Measurements from ENCODE around the gene DDC.
A peak's percentile ranks its signal among the peaks of the same experiment; 100 is the strongest.
"Not testable (repeated sequence)": the region's sequence is repeated elsewhere in the genome, so short reads cannot be mapped to it uniquely, and the experiment has no call there.

Gene DDC

GRCh38 chr7:50479743-50480517, 85.3 kb downstream of the DDC start:
- DNase-seq (ENCODE audit: low read depth): no peak

GRCh38 chr7:50477640-50478039, 87.6 kb downstream of the DDC start:
- DNase-seq (ENCODE audit: low read depth): no peak

GRCh38 chr7:50476953-50477625, 88.1 kb downstream of the DDC start:
- DNase-seq (ENCODE audit: low read depth): no peak

GRCh38 chr7:50475340-50475739, 89.9 kb downstream of the DDC start:
- DNase-seq (ENCODE audit: low read depth): no peak

GRCh38 chr7:50474382-50475160, 90.6 kb downstream of the DDC start:
- no peak for DNase-seq (ENCODE audit: low read depth)

GRCh38 chr7:50473531-50473930, 91.7 kb downstream of the DDC start:
- DNase-seq (ENCODE audit: low read depth): no peak

- no peak for DNase-seq (ENCODE audit: low read depth)
These were observed 92.8 kb downstream of the DDC start for GRCh38 chr7:50472427-50472826.

GRCh38 chr7:50471970-50472369, 93.2 kb downstream of the DDC start:
- DNase-seq (ENCODE audit: low read depth): no peak

GRCh38 chr7:50470250-50471163, 94.7 kb downstream of the DDC start:
- no peak for DNase-seq (ENCODE audit: low read depth)

- DNase-seq (ENCODE audit: low read depth): no peak
These were observed 96.0 kb downstream of the DDC start for GRCh38 chr7:50469181-50469580.

- peak; percentile 78 for DNase-seq (ENCODE audit: low read depth)
These were observed 97.2 kb downstream of the DDC start for GRCh38 chr7:50467817-50468610.

- DNase-seq (ENCODE audit: low read depth): no peak
These were observed 98.2 kb downstream of the DDC start for GRCh38 chr7:50466815-50467585.

GRCh38 chr7:50463035-50463434, 102.2 kb downstream of the DDC start:
- no peak for DNase-seq (ENCODE audit: low read depth)

- no peak for DNase-seq (ENCODE audit: low read depth)
These were observed 102.8 kb downstream of the DDC start for GRCh38 chr7:50462361-50462760.

- no peak for DNase-seq (ENCODE audit: low read depth)
These were observed 103.5 kb downstream of the DDC start for GRCh38 chr7:50461695-50462094.

GRCh38 chr7:50459183-50459582, 106.0 kb downstream of the DDC start:
- DNase-seq (ENCODE audit: low read depth): not testable (repeated sequence)

GRCh38 chr7:50458651-50459050, 106.6 kb downstream of the DDC start:
- DNase-seq (ENCODE audit: low read depth): not testable (repeated sequence)

- no peak for DNase-seq (ENCODE audit: low read depth)
These were observed 108.7 kb downstream of the DDC start for GRCh38 chr7:50456371-50457123.

- DNase-seq (ENCODE audit: low read depth): no peak
These were observed 109.5 kb downstream of the DDC start for GRCh38 chr7:50455658-50456057.

All from activated T-cell treated with anti-CD3 and anti-CD28 coated beads for 24 hours (primary cell).